GM12875 (cell line): Measurements from ENCODE around the gene LRRC7.
"Not testable (repeated sequence)": the region's sequence is repeated elsewhere in the genome, so short reads cannot be mapped to it uniquely, and the experiment has no call there.

Experiments used
- H3K4me3 ChIP-seq: one replicate; pipeline ENCODE4 v1.5.1; 2011; ENCODE audit warnings: low read depth, low read length, control low read depth
- CTCF ChIP-seq: IDR thresholded peaks from 2 replicates; pipeline ENCODE4 v1.5.1; 2011; ENCODE audit warnings: low read depth, mild to moderate bottlenecking, control low read depth, inconsistent platforms, low read length, moderate library complexity, borderline replicate concordance; ENCODE audit not compliant: insufficient read depth

The LRRC7 gene

DNA sequence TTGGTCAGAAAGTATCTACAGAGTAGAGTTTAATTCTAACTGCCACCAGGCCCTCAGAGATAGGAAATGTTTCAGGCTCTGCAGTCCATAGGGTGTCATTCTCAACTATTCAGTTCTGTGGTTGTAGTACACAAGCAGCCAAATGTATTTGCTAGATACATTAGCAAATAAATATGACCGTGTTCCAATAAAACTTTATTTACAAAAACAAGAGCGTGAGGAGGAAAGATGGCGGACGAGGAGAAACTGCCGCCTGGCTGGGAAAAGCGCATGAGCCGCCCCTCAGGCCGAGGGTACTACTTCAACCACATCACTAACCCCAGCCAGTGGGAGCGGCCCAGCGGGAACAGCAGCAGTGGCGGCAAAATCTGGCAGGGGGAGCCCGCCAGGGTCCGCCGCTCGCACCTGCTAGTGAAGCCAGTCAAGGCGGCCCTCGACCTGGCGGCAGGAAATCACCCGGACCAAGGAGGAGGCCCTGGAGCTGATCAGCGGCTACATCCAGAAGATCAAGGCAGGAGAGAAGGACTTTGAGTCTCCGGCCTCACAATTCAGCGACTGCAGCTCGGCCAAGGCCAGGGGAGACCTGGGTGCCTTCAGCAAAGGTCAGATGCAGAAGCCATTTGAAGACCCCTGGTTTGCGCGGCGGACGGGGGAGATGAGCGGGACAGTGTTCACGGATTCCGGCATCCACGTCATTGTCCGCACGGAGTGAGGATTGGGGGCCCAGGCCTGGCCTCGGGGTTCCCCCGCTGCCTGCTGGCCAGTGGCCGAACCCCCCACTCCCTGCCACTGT, 351.6 kb downstream of the LRRC7 start:
- H3K4me3 ChIP-seq, result no peak overlapping the region
- TF ChIP-seq CTCF, result no peak

GRCh38 chr1:69919922-69920273, 352.2 kb downstream of the LRRC7 start:
- H3K4me3 ChIP-seq, result no peak overlapping the region
- TF ChIP-seq CTCF, result no peak

GRCh38 chr1:69920426-69920825, 352.7 kb downstream of the LRRC7 start:
- H3K4me3 ChIP-seq, result no peak overlapping the region
- no peak for TF ChIP-seq CTCF

DNA sequence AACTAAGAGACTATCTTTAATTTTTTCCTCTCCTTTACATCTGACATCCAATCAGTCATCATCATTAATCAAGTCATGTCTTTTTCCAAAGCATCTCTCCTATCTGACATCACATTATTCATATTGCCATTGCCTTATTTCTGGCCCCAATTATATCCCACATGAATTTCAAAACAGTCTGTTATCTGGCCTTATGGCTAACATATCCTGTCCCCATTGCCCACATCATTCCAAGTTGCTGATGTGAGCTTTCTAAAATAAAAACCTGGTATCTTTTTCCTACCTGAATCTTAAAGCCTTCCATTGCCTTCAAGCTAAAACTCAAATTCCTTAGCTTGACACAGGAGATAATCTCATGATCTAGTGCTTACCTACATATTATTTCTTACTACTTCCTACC, 353.8 kb downstream of the LRRC7 start:
- no peak for TF ChIP-seq CTCF
- no peak overlapping the region for H3K4me3 ChIP-seq

- H3K4me3 ChIP-seq, result not testable (repeated sequence)
Measured at GRCh38 chr1:69928234-69928633, 360.5 kb downstream of the LRRC7 start.

DNA sequence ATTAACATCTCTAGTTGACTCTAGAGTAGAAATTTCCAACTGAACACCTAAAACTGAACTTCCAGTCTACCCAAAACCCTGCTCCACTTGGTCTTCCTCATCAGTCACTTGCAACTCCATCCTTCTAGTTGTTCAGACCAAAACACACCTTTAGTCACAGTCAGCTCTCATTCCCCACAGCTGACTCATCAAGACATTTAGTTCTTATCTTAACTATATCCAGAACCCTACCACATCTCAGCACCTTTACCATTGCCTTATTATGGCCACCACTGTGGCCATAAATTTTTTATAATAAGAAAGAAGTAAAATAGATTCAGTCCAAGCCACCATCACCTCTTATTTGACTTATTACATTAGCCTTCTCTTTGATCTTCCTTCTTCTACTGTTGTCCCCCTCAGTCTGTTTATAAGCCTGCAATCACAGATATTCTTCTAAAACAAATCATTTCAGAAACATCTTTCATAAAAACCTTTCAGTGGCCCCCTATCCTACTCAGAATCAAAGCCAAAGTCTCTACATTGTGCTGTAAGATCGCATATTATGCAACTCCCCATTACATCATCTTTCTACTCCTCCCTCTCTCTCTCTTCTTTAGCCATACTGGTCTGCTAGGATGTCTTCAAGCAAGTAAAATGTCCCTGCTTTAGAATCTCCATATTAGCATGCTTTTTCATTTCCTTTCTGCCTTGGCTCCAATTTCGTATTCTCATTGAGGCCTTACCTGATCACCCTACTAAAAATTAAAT, 361.8 kb downstream of the LRRC7 start:
- TF ChIP-seq CTCF, result no peak
- no peak overlapping the region for H3K4me3 ChIP-seq

GRCh38 chr1:69930396-69930795, 362.7 kb downstream of the LRRC7 start:
- no peak overlapping the region for H3K4me3 ChIP-seq
- TF ChIP-seq CTCF, result no peak
